Astrocyte (in vitro differentiated cells and primary cell): ENCODE results near the gene LCAT.

Source experiments
- CTCF ChIP-seq: IDR thresholded peaks from 2 replicates; pipeline ENCODE4 v1.5.1; 2011; ENCODE audit warnings: low read depth, mild to moderate bottlenecking, inconsistent platforms, low read length, moderate library complexity; ENCODE audit not compliant: insufficient read depth
- EZH2 ChIP-seq: IDR thresholded peaks from 2 replicates; pipeline ENCODE4 v1.6.1; 2012; ENCODE audit warnings: mild to moderate bottlenecking, low read length, inconsistent platforms; ENCODE audit not compliant: insufficient read depth

- TF ChIP-seq CTCF, result no peak
- no peak for TF ChIP-seq EZH2
These were observed 34.7 kb downstream of the LCAT start for GRCh38 chr16:67909056-67909742.
